NCI-H128 (cell line): ENCODE measurements around the gene TRIM40.

ENCODE experiments used
- DNase-seq: peaks from one replicate; lab custom pipeline; 2025; ENCODE audit not compliant: unreplicated experiment; lab: John Stamatoyannopoulos, UW

The TRIM40 gene

GRCh38 chr6:30147096-30147495 lies 11.2 kb downstream of the TRIM40 start:
- no peak for DNase-seq

GRCh38 chr6:30149234-30149633 lies 13.3 kb downstream of the TRIM40 start:
- no peak for DNase-seq

DNA sequence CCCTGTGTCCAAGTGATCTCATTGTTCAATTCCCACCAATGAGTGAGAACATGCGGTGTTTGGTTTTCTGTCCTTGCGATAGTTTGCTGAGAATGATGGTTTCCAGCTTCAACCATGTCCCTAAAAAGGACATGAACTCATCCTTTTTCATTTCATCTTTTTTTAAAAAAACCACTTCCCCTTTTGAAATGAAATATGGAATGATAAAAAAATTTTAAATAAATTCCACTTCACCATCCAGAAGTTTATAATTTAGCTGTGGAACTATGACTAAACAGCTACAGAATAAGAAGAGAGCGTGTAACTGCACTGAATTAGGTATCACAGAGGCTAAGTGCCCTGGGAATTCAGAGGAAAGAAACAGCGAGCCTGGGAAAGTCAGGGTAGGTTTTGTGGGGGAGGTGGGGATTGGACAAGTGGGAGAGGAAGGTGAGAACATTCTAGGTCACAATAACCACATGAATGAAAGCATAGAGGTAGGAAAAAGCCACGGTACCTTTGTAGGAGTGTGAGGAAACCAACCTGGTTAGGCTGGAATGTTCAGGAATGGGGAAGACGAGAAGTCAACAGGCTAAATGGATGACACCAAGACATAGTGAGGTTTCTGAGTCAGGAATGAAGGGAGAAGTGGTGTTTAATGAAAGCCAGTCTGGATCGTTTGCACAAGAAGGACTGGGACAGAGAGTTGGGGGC lies 14.1 kb downstream of the TRIM40 start:
- DNase-seq: no peak

- no peak for DNase-seq
These were observed 14.9 kb downstream of the TRIM40 start for GRCh38 chr6:30150671-30151395.

DNA sequence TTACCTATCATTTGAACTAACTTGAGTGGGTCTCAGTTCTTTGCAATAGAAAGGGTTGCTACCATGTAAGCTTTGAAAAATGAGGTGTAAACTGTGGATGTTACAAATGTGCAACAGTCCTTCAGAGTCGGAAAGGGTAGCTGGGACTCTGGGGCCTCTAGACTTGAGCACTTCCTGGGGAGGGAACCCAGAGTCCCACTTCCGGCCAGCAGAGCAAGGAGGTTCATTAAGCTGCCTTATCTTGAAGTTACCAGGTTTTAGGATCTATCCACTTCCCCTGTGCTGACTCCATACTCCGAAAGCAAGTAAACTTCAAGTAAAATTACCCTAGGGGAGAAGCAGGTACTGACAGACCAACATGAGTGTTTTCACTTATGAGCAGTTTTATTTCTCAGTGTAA lies 15.6 kb downstream of the TRIM40 start:
- no peak for DNase-seq

DNA sequence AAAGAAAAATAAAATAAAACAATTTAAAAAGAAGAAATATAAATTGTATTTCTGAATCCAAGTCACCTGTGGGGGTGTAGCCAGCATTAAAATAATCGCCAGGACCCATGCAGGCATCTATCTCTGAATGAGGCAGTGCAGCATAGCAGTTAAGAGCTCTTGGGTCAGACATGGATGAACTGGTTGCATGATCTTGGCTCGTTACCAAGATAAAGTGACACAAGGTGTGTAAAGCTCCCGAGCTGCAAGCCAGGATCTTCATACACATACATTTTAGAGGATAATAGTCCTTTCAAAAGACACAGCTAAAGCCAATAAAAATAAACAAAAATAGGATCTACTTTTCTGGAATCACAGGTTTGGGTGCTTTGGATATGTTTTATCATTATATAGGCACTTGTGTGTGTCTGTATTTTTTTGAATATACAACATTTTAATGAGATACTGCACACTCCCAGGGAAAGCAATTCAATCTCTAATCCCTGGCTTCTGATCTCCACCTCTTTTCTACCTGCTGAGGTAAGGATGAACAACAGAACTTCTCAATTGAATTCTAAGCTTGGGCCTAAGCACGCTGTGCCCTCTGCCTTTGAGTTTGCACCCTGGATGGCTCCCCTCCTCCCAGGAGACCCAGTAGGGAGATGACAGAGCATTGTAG lies 16.2 kb downstream of the TRIM40 start:
- no peak for DNase-seq

GRCh38 chr6:30152910-30153610 lies 17.1 kb downstream of the TRIM40 start:
- no peak for DNase-seq

DNA sequence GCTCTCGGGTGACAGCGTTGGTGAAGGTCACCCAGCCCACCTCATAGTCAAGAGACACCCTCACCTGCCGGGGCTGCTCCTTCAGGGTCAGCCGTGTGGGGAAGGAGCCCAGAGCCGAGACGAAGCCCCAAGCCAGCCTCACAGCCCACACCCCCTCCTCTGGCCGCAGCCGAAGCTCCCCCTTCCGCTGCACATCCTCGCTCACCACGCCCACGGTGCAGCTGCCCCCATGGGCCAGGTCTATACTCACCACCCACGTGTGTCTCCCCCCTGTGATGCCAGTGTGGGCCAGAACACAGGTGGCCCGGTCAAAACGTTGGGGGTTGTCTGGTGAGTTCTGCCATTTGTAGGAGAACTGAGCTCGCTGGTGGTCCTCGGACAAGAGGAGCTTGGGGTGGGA lies 18.1 kb downstream of the TRIM40 start:
- no peak for DNase-seq

- DNase-seq: no peak
These were observed 19.0 kb downstream of the TRIM40 start for GRCh38 chr6:30154709-30155519.

DNA sequence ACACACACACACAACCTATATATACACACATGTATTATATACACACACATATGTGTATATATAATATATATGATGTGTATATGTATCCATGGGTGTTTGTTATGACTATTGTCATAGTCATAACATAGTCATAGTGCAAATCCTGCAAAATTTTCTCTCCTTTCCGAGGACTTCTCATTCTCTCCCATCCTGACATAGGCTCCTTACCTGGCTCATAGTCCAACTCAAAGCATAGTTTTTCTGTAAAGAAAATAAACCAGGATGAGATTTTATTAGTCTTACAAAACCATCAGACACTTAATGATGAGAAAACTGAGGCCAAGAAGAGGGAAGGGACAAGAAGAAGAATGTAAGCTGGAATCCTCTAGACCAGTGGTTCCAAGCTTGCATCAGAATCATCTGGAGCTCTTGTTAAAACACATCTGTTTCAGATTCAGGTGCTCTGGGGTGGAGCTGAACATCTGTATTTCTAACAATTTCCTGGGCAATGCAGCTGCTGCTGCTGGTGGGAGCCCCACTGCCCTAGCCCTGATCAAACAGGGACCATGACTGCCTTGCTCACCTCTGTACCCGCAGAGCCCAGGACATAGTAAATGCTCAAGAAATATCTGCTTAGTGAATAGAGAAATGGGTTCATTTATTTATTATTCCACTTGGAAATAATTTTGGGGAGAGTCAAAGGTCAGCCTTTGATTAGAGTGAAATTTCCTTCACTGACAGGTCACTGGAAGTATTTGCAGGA lies 19.8 kb downstream of the TRIM40 start:
- DNase-seq: no peak

GRCh38 chr6:30156262-30156599 lies 20.3 kb downstream of the TRIM40 start:
- DNase-seq: no peak

DNA sequence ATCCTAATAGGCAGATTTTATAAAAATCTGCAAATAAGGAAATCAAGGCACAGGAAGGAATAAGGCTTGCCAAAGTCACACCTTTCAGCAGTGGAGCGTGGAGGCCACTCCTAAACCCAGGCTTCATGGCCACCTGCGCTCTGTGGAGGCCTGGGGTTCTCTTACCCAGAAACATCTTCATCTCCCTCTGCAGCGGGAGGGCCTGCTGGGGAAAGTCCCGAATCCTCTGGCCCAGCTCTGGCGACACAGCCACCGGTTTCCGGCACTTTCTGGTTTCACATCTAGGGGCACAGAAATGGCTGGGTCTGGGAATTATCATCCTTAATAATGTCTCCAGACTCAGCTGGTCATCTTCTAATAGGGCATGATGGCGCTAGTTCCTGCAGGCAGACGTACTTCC lies 20.8 kb downstream of the TRIM40 start:
- no peak for DNase-seq

DNA sequence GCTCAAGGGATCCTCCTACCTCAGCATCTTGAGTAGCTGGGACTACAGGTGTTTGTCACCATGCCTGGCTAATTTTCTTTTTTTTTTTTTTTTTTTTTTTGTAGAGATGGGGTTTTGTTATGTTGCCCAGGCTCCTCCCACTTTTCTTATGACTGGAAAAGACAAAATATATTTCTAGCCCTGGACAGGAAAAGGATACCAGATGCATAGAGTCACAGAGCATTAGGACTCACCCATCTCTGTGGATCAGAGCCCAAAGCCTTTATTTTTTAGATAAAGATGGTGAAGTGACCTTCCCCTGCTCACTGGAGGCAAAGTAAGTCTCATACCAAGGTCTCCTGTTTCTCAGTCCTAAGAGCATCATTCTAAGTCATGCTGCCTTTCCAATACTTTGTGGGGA lies 21.6 kb downstream of the TRIM40 start:
- DNase-seq: no peak

GRCh38 chr6:30157999-30158398 lies 22.1 kb downstream of the TRIM40 start:
- DNase-seq: no peak

DNA sequence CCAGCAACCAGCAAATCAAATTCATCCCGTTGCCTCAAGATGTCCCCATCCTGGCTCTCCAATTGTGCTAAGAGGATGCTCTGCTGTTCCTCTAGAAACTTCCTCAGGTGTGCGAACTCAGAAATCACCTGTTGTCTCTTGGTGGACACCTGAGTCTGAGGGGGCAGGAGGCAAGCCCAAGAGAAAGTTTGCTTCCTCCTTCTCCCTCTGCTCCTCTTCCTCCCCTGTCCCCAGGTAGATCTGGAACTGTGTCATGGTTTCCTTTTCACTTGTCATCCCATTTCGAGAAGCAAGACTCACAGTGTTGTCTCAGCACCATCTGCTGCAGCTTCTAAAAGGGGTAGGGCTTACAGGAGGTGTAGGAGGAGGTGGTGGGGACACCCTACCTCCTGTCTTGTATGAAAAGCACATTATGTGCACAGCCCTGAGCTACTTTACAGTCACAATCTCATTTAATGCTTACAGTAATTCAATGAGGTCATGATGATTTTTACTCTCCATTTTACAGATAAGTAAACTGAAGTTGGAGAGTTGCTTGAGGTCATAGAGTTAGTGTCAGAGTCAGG lies 22.6 kb downstream of the TRIM40 start:
- DNase-seq: no peak

DNA sequence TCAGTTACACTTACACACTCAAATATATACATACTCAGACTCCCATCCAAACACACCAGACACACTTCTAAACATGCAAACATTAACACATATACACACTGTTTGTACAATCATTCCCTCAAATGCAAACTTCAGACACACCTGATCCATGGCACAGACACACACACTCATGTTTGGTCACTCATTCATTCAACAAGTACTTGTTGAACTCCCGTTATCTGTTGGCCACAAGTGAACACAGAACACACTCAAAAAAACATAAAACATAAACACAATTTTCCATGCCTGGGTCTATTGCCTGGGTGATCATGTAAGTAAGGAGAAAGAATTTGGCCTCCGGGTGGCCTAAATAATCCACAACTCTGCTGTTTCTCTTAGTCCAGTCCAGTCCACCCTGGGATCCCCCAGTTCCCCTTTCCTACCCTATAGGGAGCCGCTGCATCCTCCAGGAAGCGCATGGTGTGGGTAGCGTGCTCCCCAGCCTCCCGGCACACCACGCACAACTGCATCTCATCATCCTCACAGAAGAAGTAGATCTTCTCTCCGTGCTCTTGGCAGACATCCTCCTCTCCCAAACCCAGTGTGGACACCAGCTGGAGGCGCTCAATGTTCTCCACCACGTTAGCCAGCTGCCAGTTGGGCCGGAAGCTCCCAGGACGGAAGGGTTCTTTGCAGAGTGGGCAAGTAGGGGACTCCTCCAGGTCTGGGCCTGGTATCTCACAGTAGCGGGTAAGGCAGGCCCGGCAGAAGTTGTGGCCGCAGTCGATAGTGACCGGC lies 24.3 kb downstream of the TRIM40 start:
- DNase-seq: no peak

DNA sequence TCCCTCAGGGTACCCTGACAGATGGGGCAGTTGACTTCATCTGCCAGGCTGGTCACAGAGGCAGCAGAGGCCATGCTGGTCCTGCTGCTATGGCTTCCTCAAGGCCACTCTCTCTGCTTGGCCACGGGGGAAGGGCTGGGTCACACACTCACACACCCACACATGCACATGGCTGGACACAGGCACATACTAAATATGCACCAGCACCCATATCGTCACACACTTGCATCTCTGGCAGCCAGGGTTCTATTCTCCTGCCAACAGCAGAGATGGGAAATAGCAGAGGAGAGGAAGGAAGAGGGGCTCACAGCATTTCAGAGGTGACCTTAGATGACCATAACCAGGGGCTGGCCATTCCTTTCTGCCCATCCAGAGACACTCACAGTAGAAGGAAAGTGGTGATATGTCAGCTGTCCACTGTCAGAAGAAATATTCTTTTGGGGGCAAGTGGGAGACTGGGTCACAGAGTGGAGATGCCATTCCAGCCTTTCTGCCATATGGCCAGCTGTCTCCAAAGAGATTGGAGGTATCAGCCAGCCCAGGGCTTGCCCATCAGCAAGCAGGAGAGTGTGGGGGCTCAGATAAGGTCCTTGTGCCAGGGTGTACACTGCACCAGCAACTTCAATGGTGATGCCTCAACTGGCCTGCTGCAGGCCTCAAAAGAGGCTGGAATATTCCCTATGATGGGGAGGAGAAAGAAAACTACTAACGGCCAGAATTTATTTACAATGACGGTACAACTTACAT lies 25.0 kb downstream of the TRIM40 start, which contains the start of gene TRIM10:
TSS of gene TRIM10 (minus strand) at position 427 of the 747 bp plus-strand sequence. CDS start at position 74, 353 bp downstream.
- no peak for DNase-seq
